HG02798 (cell line): ENCODE measurements around the gene GAL3ST2.
"Not testable (repeated sequence)": the region's sequence is repeated elsewhere in the genome, so short reads cannot be mapped to it uniquely, and the experiment has no call there.

Experiments used
- ATAC-seq: cut with Tn5 transposase; IDR thresholded peaks from one replicate; pipeline ENCODE4 v1.9.1; 2021; ENCODE audit warnings: mild to moderate bottlenecking; ENCODE audit not compliant: unreplicated experiment, poor library complexity

The GAL3ST2 gene

GRCh38 chr2:241782053-241782452, 5.4 kb downstream of the GAL3ST2 start:
- ATAC-seq: not testable (repeated sequence)

GRCh38 chr2:241788135-241788534, 11.5 kb downstream of the GAL3ST2 start:
- ATAC-seq: no peak

GRCh38 chr2:241788572-241788971, 11.9 kb downstream of the GAL3ST2 start:
- ATAC-seq: no peak

GRCh38 chr2:241791385-241791784, 14.8 kb downstream of the GAL3ST2 start:
- ATAC-seq: not testable (repeated sequence)

GRCh38 chr2:241793385-241793784, 16.8 kb downstream of the GAL3ST2 start:
- ATAC-seq: no peak

- ATAC-seq: no peak
Measured at GRCh38 chr2:241794250-241794823, 17.7 kb downstream of the GAL3ST2 start.

GRCh38 chr2:241795021-241795999, 18.7 kb downstream of the GAL3ST2 start:
- no peak for ATAC-seq

- ATAC-seq: no peak
Measured at GRCh38 chr2:241796209-241796608, 19.6 kb downstream of the GAL3ST2 start.

- ATAC-seq: no peak
Measured at GRCh38 chr2:241796610-241797138, 20.1 kb downstream of the GAL3ST2 start.

- no peak for ATAC-seq
Measured at GRCh38 chr2:241797441-241798080, 20.9 kb downstream of the GAL3ST2 start.

- no peak for ATAC-seq
Measured at GRCh38 chr2:241798081-241798630, 21.5 kb downstream of the GAL3ST2 start.

GRCh38 chr2:241798631-241799521, 22.3 kb downstream of the GAL3ST2 start:
- ATAC-seq: no peak

- no peak for ATAC-seq
Measured at GRCh38 chr2:241799522-241800197, 23.0 kb downstream of the GAL3ST2 start.

- not testable (repeated sequence) for ATAC-seq
Measured at GRCh38 chr2:241800198-241800903, 23.7 kb downstream of the GAL3ST2 start.

- no peak for ATAC-seq
Measured at GRCh38 chr2:241801611-241802420, 25.2 kb downstream of the GAL3ST2 start.

- ATAC-seq: no peak
Measured at GRCh38 chr2:241802421-241803318, 26.0 kb downstream of the GAL3ST2 start.
